ENCODE results near the gene TUT4. TPM values are rescaled to one million over a fixed set of nuclear protein-coding genes. Genes with fewer than 3 reads are reported as not detected.

Gene TUT4
- total and polyA plus RNA-seq, 2 of the 4 experiments (the other 2 are of a cell fraction), result 10.9 to 40.0 TPM

GRCh38 chr1:52454779-52455178, 98.1 kb downstream of the TUT4 start:
- Histone ChIP-seq H3K56ac (ENCODE audit: extremely low read depth, insufficient read depth, low read length) (no peak overlapping the region), H3K79me1 (ENCODE audit: low read depth in 1 of 2, low read length in 2 of 2) (peaks cover 0 to 4% of the 10 kb centered on the region in 2 experiments; a peak in 1 of 4 replicates), H3K36me3 (ENCODE audit: control insufficient read depth, insufficient read depth, low read length) (peaks cover 9% of the 10 kb centered on the region), H3K4me2 (ENCODE audit: low read depth, low read length) (no peak overlapping the region), H2BK120ac (ENCODE audit: low read depth, low read length) (no peak overlapping the region), H3K9me1 (ENCODE audit: insufficient read depth, low read length) (no peaks in the 10 kb centered on the region), H4K91ac (ENCODE audit: insufficient read depth, low read depth, low read length) (no peak overlapping the region), H2BK15ac (ENCODE audit: low read depth, low read length) (no peak overlapping the region), H3K18ac (ENCODE audit: low read depth, low read length) (no peak overlapping the region), H4K5ac (ENCODE audit: low read depth, low read length) (no peak overlapping the region), H4K8ac (ENCODE audit: low read depth in 2 of 2, low read length in 2 of 2) (no peak overlapping the region), H3K4me3 (ENCODE audit: insufficient read depth, low read depth, low read length) (no peak overlapping the region), H2BK20ac (ENCODE audit: low read depth, low read length) (no peak overlapping the region), H3K4me1 (ENCODE audit: control insufficient read depth, insufficient read depth, low read length) (no peaks in the 10 kb centered on the region), H2AK5ac (ENCODE audit: low read depth, low read length) (no peak overlapping the region), H3K14ac (replicated peaks; ENCODE audit: low read depth, low read length) (no peak overlapping the region), H3K23ac (ENCODE audit: low read depth, low read length) (no peak overlapping the region), H3K27me3 (ENCODE audit: control insufficient read depth, insufficient read depth, low read length) (no peaks in the 10 kb centered on the region), H2AFZ (replicated peaks; ENCODE audit: low read length, poor library complexity) (no peak overlapping the region), H4K20me1 (ENCODE audit: insufficient read depth, low read length) (no peaks in the 10 kb centered on the region), H3K4ac (ENCODE audit: low read depth, low read length) (no peak overlapping the region), H2BK5ac (ENCODE audit: low read depth, low read length, poor library complexity, severe bottlenecking) (no peak overlapping the region), H3K9me3 (ENCODE audit: control insufficient read depth, insufficient read depth, low read length) (no peaks in the 10 kb centered on the region), H3K9ac (ENCODE audit: low read depth, low read length) (no peak overlapping the region), H2AK9ac (replicated peaks; ENCODE audit: low read depth, low read length, poor library complexity) (no peak overlapping the region), H3K27ac (ENCODE audit: insufficient read depth, low read length) (no peak overlapping the region)
- DNase-seq (no peak), ATAC-seq (ENCODE audit: low read depth) (no peak)
- BruUV-seq (replicated peaks), result no TSS peak
- CTCF ChIA-PET, result no interaction called here
- intact Hi-C loops (cut with micrococcal nuclease), result no loop called here
- POLR2A ChIA-PET (ENCODE audit: unreplicated experiment), result no interaction called here
- no peak for TF ChIP-seq CEBPB (IDR thresholded peaks at IDR 0.05; ENCODE audit: low read depth, low read length)
- TF ChIP-seq SMC3 (IDR thresholded peaks at IDR 0.05; ENCODE audit: low read depth, low read length), result no peak
- no CpG with 5 or more reads among the region's 2 CpGs for WGBS, 2 experiments (ENCODE audit: extremely low coverage in 2 of 2, insufficient read length in 1 of 2)
- dilution Hi-C loops (cut with HindIII; ENCODE audit: low sequenced_read_pairs, unreplicated experiment), result no loop called here
- in situ Hi-C loops (cut with MboI; ENCODE audit: low sequenced_read_pairs), result no loop called here
